Osteoblast (primary cell): ENCODE data around the gene PAPOLA. TPM values are rescaled to one million over a fixed set of nuclear protein-coding genes. Genes with fewer than 3 reads are reported as not detected.

Experiments
- DNase-seq: peaks from one replicate; pipeline ENCODE4 v3.0.0; 2011; ENCODE audit warnings: low spot score, mixed read lengths; ENCODE audit not compliant: insufficient read length; ENCODE audit errors: missing footprints
- H2AFZ ChIP-seq: 2 replicates; pipeline ENCODE4 v1.6.0; 2011; ENCODE audit warnings: mild to moderate bottlenecking, low read length
- H3K27ac ChIP-seq: 2 replicates; pipeline ENCODE4 v1.5.1; 2011; ENCODE audit warnings: mild to moderate bottlenecking, low read depth, low read length, moderate library complexity
- H3K27me3 ChIP-seq: 2 replicates; pipeline ENCODE4 v1.6.0; 2012; ENCODE audit warnings: mild to moderate bottlenecking, control low read depth, inconsistent platforms, low read length, moderate library complexity; ENCODE audit not compliant: insufficient read depth
- H3K36me3 ChIP-seq: 2 replicates; pipeline ENCODE4 v1.5.1; 2011; ENCODE audit warnings: mild to moderate bottlenecking, low read length, control low read depth, moderate library complexity; ENCODE audit not compliant: insufficient read depth
- H3K4me1 ChIP-seq: 2 replicates; pipeline ENCODE4 v1.5.1; 2011; ENCODE audit warnings: mild to moderate bottlenecking, low read length, control low read depth, moderate library complexity; ENCODE audit not compliant: insufficient read depth
- H3K4me2 ChIP-seq: 2 replicates; pipeline ENCODE4 v1.6.0; 2011; ENCODE audit warnings: mild to moderate bottlenecking, low read length; ENCODE audit not compliant: insufficient read depth
- H3K4me3 ChIP-seq: fragments of 200-600 bp; sonication (generic); 3 replicates; pipeline ENCODE4 v1.5.1; 2012; ENCODE audit warnings: mild to moderate bottlenecking, low read length, inconsistent platforms; ENCODE audit not compliant: insufficient read depth
- H3K79me2 ChIP-seq: 2 replicates; pipeline ENCODE4 v1.6.0; 2012; ENCODE audit warnings: mild to moderate bottlenecking, low read length, control low read depth, inconsistent platforms; ENCODE audit not compliant: insufficient read depth
- H3K9me3 ChIP-seq: 2 replicates; pipeline ENCODE4 v1.5.1; 2011; ENCODE audit warnings: low read depth, low read length, control low read depth
- H4K20me1 ChIP-seq: 2 replicates; pipeline ENCODE4 v1.6.0; 2012; ENCODE audit warnings: mild to moderate bottlenecking, low read length, control low read depth; ENCODE audit not compliant: insufficient read depth
- CTCF ChIP-seq: IDR thresholded peaks from 2 replicates; pipeline ENCODE4 v1.5.1; 2011; ENCODE audit warnings: mild to moderate bottlenecking, low read depth, low read length, moderate library complexity; ENCODE audit errors: extremely low read depth
- total RNA-seq: library from RNA; depleted of rRNA; stranded (reverse); fragments of >200 nt; gene quantifications from 2 replicates; pipeline ENCODE4 v1.2.3, GENCODE V29; 2012

PAPOLA gene
- total RNA-seq, 1 donor, result 106 TPM

GRCh38 chr14:96588410-96589257 is 86.5 kb downstream of the PAPOLA start:
- H3K27ac ChIP-seq, result no peak overlapping the region
- DNase-seq, result peak; percentile 62
- no peaks in the 10 kb centered on the region for H3K79me2 ChIP-seq
- TF ChIP-seq CTCF, result no peak
- no peaks in the 10 kb centered on the region for H3K9me3 ChIP-seq
- no peaks in the 10 kb centered on the region for H3K4me1 ChIP-seq
- no peaks in the 10 kb centered on the region for H4K20me1 ChIP-seq
- no peak overlapping the region for H3K4me2 ChIP-seq
- peaks cover 47% of the 10 kb centered on the region for H3K27me3 ChIP-seq
- H2AFZ ChIP-seq, result no peak overlapping the region
- no peak overlapping the region for H3K4me3 ChIP-seq
- H3K36me3 ChIP-seq, result no peaks in the 10 kb centered on the region

GRCh38 chr14:96589577-96589976 is 87.4 kb downstream of the PAPOLA start:
- peaks cover 42% of the 10 kb centered on the region for H3K27me3 ChIP-seq
- DNase-seq, result peak; percentile 58
- H3K79me2 ChIP-seq, result no peaks in the 10 kb centered on the region
- no peak overlapping the region for H3K4me3 ChIP-seq
- H2AFZ ChIP-seq, result no peak overlapping the region
- no peaks in the 10 kb centered on the region for H3K36me3 ChIP-seq
- H3K9me3 ChIP-seq, result no peaks in the 10 kb centered on the region
- H4K20me1 ChIP-seq, result no peaks in the 10 kb centered on the region
- no peaks in the 10 kb centered on the region for H3K4me1 ChIP-seq
- no peak overlapping the region for H3K4me2 ChIP-seq
- TF ChIP-seq CTCF, result no peak
- no peak overlapping the region for H3K27ac ChIP-seq

- Histone ChIP-seq H3K4me1 (no peaks in the 10 kb centered on the region), H4K20me1 (no peaks in the 10 kb centered on the region), H3K4me2 (no peak overlapping the region), H3K27me3 (peaks cover 35% of the 10 kb centered on the region), H3K9me3 (no peaks in the 10 kb centered on the region), H3K4me3 (no peak overlapping the region), H3K36me3 (no peaks in the 10 kb centered on the region), H3K79me2 (no peaks in the 10 kb centered on the region), H2AFZ (no peak overlapping the region), H3K27ac (no peak overlapping the region)
- no peak for DNase-seq
- no peak for TF ChIP-seq CTCF
Observed at GRCh38 chr14:96590190-96590864, 88.1 kb downstream of the PAPOLA start.

GRCh38 chr14:96592591-96593386 is 90.6 kb downstream of the PAPOLA start:
- TF ChIP-seq CTCF, result no peak
- Histone ChIP-seq H3K9me3 (no peaks in the 10 kb centered on the region), H3K79me2 (no peaks in the 10 kb centered on the region), H3K4me3 (peak overlapping the region; percentile 52), H3K36me3 (no peaks in the 10 kb centered on the region), H2AFZ (peak overlapping the region; percentile 76), H3K27me3 (peaks cover 18% of the 10 kb centered on the region), H3K27ac (no peak overlapping the region), H3K4me1 (no peaks in the 10 kb centered on the region), H4K20me1 (no peaks in the 10 kb centered on the region), H3K4me2 (peak overlapping the region; percentile 68)
- DNase-seq, result peak; percentile 95
